Endothelial cell of umbilical vein (primary cell): ENCODE measurements around the gene CCR3. TPM values are rescaled to one million over a fixed set of nuclear protein-coding genes. Genes with fewer than 3 reads are reported as not detected.

ENCODE experiments used
- BruUV-seq: library from RNA; stranded (reverse); fragments of 400-500 nt; replicated peaks from 2 replicates; lab custom pipeline; 2021; lab: Mats Ljungman, UMichigan
- CTCF ChIA-PET: fragments of 300-600, 350-600 bp; sonication (Branson Sonifier 250); formaldehyde crosslinking; loops from one replicate; lab custom pipeline; 2021; ENCODE audit warnings: antibody characterized with exemption, inconsistent platforms; lab: Charles Lee
- POLR2A ChIA-PET: fragments of 300-600, 350-600 bp; sonication (Branson Sonifier 250); formaldehyde crosslinking; loops from one replicate; lab custom pipeline; 2021; ENCODE audit warnings: antibody characterized with exemption, inconsistent platforms; lab: Charles Lee
- DNase-seq: peaks from one replicate; pipeline ENCODE4 v3.0.0-alpha.2; 2011; ENCODE audit warnings: low read depth, low spot score
- FAIRE-seq: peaks from 2 replicates; lab custom pipeline; 2011; peaks lifted over from hg19 to GRCh38; lab: Jason Lieb, UNC
- H2AFZ ChIP-seq: 2 replicates; pipeline ENCODE4 v1.6.0; 2012; ENCODE audit warnings: low read depth, low read length, control low read depth, inconsistent platforms
- H3K27ac ChIP-seq: 2 replicates; pipeline ENCODE4 v1.5.1; 2011; ENCODE audit warnings: low read depth, mild to moderate bottlenecking, control low read depth, low read length, moderate library complexity; ENCODE audit not compliant: insufficient read depth
- H3K27me3 ChIP-seq, 2 experiments: 2 replicates each; pipeline versions ENCODE4 v1.6.0 to v1.6.1; 2011; ENCODE audit warnings: low read length in 2 of 2, mixed read lengths in 1 of 2; ENCODE audit not compliant: control insufficient read depth in 2 of 2, insufficient read depth in 2 of 2
- H3K36me3 ChIP-seq, 2 experiments: 2 replicates in 1 of 2; 3 replicates in 1 of 2; pipeline ENCODE4 v1.5.1; 2011; ENCODE audit warnings: low read length in 2 of 2, mild to moderate bottlenecking in 1 of 2, moderate library complexity in 1 of 2; ENCODE audit not compliant: control insufficient read depth in 2 of 2, insufficient read depth in 2 of 2; ENCODE audit errors: extremely low read depth in 1 of 2
- H3K4me1 ChIP-seq: 3 replicates; pipeline ENCODE4 v1.5.1; 2011; ENCODE audit warnings: mild to moderate bottlenecking, low read length; ENCODE audit not compliant: control insufficient read depth, insufficient read depth; ENCODE audit errors: extremely low read depth
- H3K4me2 ChIP-seq: 2 replicates; pipeline ENCODE4 v1.6.1; 2011; ENCODE audit warnings: low read length, control low read depth, mixed read lengths; ENCODE audit not compliant: insufficient read depth
- H3K4me3 ChIP-seq, 3 experiments: fragments of 200-600 bp in 1 of 3; sonication (generic), shearing (Covaris generic) in 1 of 3; replicated peaks in 1 of 3; 2 replicates each; pipeline ENCODE4 v1.5.1; 2011 to 2016; ENCODE audit warnings: control low read depth in 3 of 3, low read length in 3 of 3, mild to moderate bottlenecking in 2 of 3, inconsistent platforms in 1 of 3, low read depth in 1 of 3, moderate library complexity in 1 of 3; ENCODE audit not compliant: insufficient read depth in 1 of 3
- H3K79me2 ChIP-seq: 2 replicates; pipeline ENCODE4 v1.6.0; 2012; ENCODE audit warnings: low read length, inconsistent platforms; ENCODE audit not compliant: control insufficient read depth, insufficient read depth
- H3K9ac ChIP-seq: replicated peaks from 2 replicates; pipeline ENCODE3; 2011; ENCODE audit warnings: low read length, control low read depth; ENCODE audit not compliant: insufficient read depth; ENCODE audit errors: extremely low read depth
- H3K9me1 ChIP-seq: replicated peaks from 3 replicates; pipeline ENCODE4 v1.6.0; 2011; ENCODE audit warnings: mild to moderate bottlenecking, low read length; ENCODE audit not compliant: control insufficient read depth, insufficient read depth; ENCODE audit errors: extremely low read depth
- H3K9me3 ChIP-seq: replicated peaks from 2 replicates; pipeline ENCODE4 v1.5.1; 2012; ENCODE audit warnings: low read length, inconsistent platforms; ENCODE audit not compliant: control insufficient read depth, insufficient read depth
- H4K20me1 ChIP-seq: replicated peaks from 2 replicates; pipeline ENCODE3; 2011; ENCODE audit warnings: mild to moderate bottlenecking, low read length; ENCODE audit not compliant: control insufficient read depth, insufficient read depth; ENCODE audit errors: extremely low read depth
- EZH2 ChIP-seq: IDR thresholded peaks from 2 replicates; pipeline ENCODE4 v1.6.1; 2012; ENCODE audit warnings: borderline replicate concordance, low read depth, mild to moderate bottlenecking, moderate library complexity, low read length, inconsistent platforms; ENCODE audit not compliant: severe bottlenecking
- FOS ChIP-seq: IDR thresholded peaks from 2 replicates; pipeline ENCODE4 v1.6.1; 2011; ENCODE audit warnings: mild to moderate bottlenecking, low read length, moderate library complexity, borderline replicate concordance; ENCODE audit not compliant: insufficient read depth
- GATA2 ChIP-seq: IDR thresholded peaks from 2 replicates; pipeline ENCODE4 v1.7.0; 2011; ENCODE audit warnings: low read depth, mild to moderate bottlenecking, moderate library complexity, mixed read lengths, low read length; ENCODE audit not compliant: insufficient read length, insufficient read depth
- JUN ChIP-seq: IDR thresholded peaks from 2 replicates; pipeline ENCODE4 v1.6.1; 2011; ENCODE audit warnings: borderline replicate concordance, low read depth; ENCODE audit not compliant: insufficient read length, insufficient read depth
- MYC ChIP-seq: IDR thresholded peaks from one replicate; pipeline ENCODE4 v1.6.1; 2011; ENCODE audit warnings: mild to moderate bottlenecking, low read depth, low read length
- POLR2A ChIP-seq: IDR thresholded peaks from 2 replicates; pipeline ENCODE4 v1.6.1; 2012; ENCODE audit warnings: low read depth, mild to moderate bottlenecking, control low read depth, low read length
- POLR2AphosphoS5 ChIP-seq: IDR thresholded peaks from 2 replicates; pipeline ENCODE4 v1.6.1; 2012; ENCODE audit warnings: low read depth, mild to moderate bottlenecking, control low read depth, low read length, moderate library complexity; ENCODE audit not compliant: insufficient read depth
- dilution Hi-C: fragments of 300-500 bp; cut with MboI; formaldehyde crosslinking; loops from one replicate; pipeline ENCODE4 v1.15.0; 2019; ENCODE audit warnings: low sequenced_read_pairs; ENCODE audit not compliant: extremely low pct_ligation_motif_present
- intact Hi-C: fragments of 100-400 bp; cut with micrococcal nuclease; formaldehyde crosslinking; loops from one replicate; pipeline ENCODE4 v1.10.0; 2022
- polyA plus RNA-seq, 4 experiments: library from polyadenylated mRNA; depleted of rRNA in 3 of 4; stranded (reverse) in 3 of 4; unstranded in 1 of 4; fragments of >200 nt; gene quantifications; 2 replicates each; pipeline versions ENCODE4 v1.2.1 to v1.2.3, GENCODE V29; 2011 to 2012; ENCODE audit warnings: missing spikeins in 1 of 4
- total RNA-seq: library from RNA; stranded (reverse); gene quantifications from 2 replicates; pipeline ENCODE4 v1.2.3, GENCODE V29; 2021
- TF ChIP-seq, protein P1 (sequence below), 2 donors: IDR thresholded peaks; 1 replicate in 1 of 2; 2 replicates in 1 of 2; pipeline ENCODE4 v1.5.1; 2011; ENCODE audit warnings: low read length in 2 of 2, mild to moderate bottlenecking in 2 of 2, moderate library complexity in 2 of 2, control low read depth in 1 of 2, inconsistent platforms in 1 of 2, low read depth in 1 of 2; ENCODE audit not compliant: insufficient read depth in 1 of 2; ENCODE audit errors: extremely low read depth in 1 of 2
- TF ChIP-seq, protein P2 (sequence below): IDR thresholded peaks from 2 replicates; pipeline ENCODE4 v1.6.1; 2011; ENCODE audit not compliant: insufficient read depth, insufficient read length

Gene CCR3
- total and polyA plus RNA-seq, 2 donors (not counting 3 experiments of a cell fraction or from before 2014, with no cell fraction given) = not detected

DNA sequence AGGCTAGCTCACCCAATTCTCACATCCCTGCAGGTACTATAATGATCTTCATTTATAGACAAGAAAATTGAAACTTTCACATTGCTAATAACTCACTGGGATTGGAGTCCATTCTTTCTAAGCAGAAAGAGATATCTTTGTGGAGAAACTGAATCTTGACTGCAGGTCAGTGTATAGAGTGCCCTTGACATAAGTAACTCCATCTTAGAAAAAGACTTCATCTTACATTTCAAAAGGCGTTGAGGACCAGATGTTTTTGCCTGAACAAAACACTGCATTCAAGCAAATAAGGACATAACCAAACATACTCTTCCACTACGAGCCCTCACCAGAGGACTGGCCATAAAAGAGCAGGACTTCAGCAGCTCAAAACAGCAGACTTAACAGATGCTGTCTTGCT lies 6.8 kb upstream of the CCR3 start:
- H3K79me2 ChIP-seq = no peaks in the 10 kb centered on the region
- H3K9me3 ChIP-seq = no peaks in the 10 kb centered on the region
- no peak overlapping the region for H3K4me3 ChIP-seq
- dilution Hi-C loops = no loop called here
- no peak for TF ChIP-seq MYC
- TF ChIP-seq, protein P1, sequence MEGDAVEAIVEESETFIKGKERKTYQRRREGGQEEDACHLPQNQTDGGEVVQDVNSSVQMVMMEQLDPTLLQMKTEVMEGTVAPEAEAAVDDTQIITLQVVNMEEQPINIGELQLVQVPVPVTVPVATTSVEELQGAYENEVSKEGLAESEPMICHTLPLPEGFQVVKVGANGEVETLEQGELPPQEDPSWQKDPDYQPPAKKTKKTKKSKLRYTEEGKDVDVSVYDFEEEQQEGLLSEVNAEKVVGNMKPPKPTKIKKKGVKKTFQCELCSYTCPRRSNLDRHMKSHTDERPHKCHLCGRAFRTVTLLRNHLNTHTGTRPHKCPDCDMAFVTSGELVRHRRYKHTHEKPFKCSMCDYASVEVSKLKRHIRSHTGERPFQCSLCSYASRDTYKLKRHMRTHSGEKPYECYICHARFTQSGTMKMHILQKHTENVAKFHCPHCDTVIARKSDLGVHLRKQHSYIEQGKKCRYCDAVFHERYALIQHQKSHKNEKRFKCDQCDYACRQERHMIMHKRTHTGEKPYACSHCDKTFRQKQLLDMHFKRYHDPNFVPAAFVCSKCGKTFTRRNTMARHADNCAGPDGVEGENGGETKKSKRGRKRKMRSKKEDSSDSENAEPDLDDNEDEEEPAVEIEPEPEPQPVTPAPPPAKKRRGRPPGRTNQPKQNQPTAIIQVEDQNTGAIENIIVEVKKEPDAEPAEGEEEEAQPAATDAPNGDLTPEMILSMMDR (IDR thresholded peaks at IDR 0.05; ENCODE audit: extremely low read depth in 1 of 2, insufficient read depth in 1 of 2, low read depth in 1 of 2, low read length in 2 of 2) = no peak
- no peak for TF ChIP-seq POLR2A
- TF ChIP-seq JUN = no peak
- TF ChIP-seq EZH2 = no peak
- TF ChIP-seq GATA2 = no peak
- TF ChIP-seq, protein P2, sequence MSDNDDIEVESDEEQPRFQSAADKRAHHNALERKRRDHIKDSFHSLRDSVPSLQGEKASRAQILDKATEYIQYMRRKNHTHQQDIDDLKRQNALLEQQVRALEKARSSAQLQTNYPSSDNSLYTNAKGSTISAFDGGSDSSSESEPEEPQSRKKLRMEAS = no peak
- no peak for TF ChIP-seq FOS
- no peak for TF ChIP-seq POLR2AphosphoS5
- no peak overlapping the region for H2AFZ ChIP-seq
- no peak overlapping the region for H3K9ac ChIP-seq
- BruUV-seq = no TSS peak
- no peaks in the 10 kb centered on the region for H3K36me3 ChIP-seq
- ChIA-PET CTCF (no interaction called here), POLR2A (no interaction called here)
- no peak overlapping the region for H3K27ac ChIP-seq
- intact Hi-C loops = no loop called here
- H3K4me1 ChIP-seq = no peaks in the 10 kb centered on the region
- H3K27me3 ChIP-seq = peaks cover 0 to 3% of the 10 kb centered on the region in 2 experiments
- FAIRE-seq (no peak), DNase-seq (no peak)
- no peak overlapping the region for H3K4me2 ChIP-seq
- H3K9me1 ChIP-seq = no peaks in the 10 kb centered on the region
- H4K20me1 ChIP-seq = no peaks in the 10 kb centered on the region
